Ishikawa (cell line): ENCODE measurements around the gene POLA2.

Source experiments
- CEBPB ChIP-seq: IDR thresholded peaks from 2 replicates; pipeline ENCODE4 v1.6.1; 2012
- CREB1 ChIP-seq: IDR thresholded peaks from 2 replicates; pipeline ENCODE4 v1.6.1; 2012; ENCODE audit warnings: low read depth
- EGR1 ChIP-seq: IDR thresholded peaks from 2 replicates; pipeline ENCODE4 v1.6.1; 2012
- EP300 ChIP-seq: IDR thresholded peaks from 2 replicates; pipeline ENCODE4 v1.6.1; 2012; ENCODE audit warnings: borderline replicate concordance
- FOXM1 ChIP-seq: IDR thresholded peaks from 2 replicates; pipeline ENCODE4 v1.6.1; 2012; ENCODE audit warnings: low read depth, borderline replicate concordance
- NFIC ChIP-seq: IDR thresholded peaks from 2 replicates; pipeline ENCODE4 v1.6.1; 2012
- RAD21 ChIP-seq: IDR thresholded peaks from 2 replicates; pipeline ENCODE4 v1.6.1; 2012; ENCODE audit warnings: low read depth
- REST ChIP-seq: IDR thresholded peaks from 2 replicates; pipeline ENCODE4 v1.6.1; 2012; ENCODE audit warnings: low read depth, mild to moderate bottlenecking
- TAF1 ChIP-seq: IDR thresholded peaks from 2 replicates; pipeline ENCODE4 v1.6.1; 2012; ENCODE audit warnings: low read depth, mild to moderate bottlenecking
- TCF12 ChIP-seq: IDR thresholded peaks from 2 replicates; pipeline ENCODE4 v1.6.1; 2012; ENCODE audit warnings: low read depth
- TEAD4 ChIP-seq: IDR thresholded peaks from 2 replicates; pipeline ENCODE4 v1.6.1; 2012
- YY1 ChIP-seq: IDR thresholded peaks from 2 replicates; pipeline ENCODE4 v1.6.1; 2012; ENCODE audit warnings: low read depth
- TF ChIP-seq, protein P1 (sequence below): IDR thresholded peaks from 2 replicates; pipeline ENCODE4 v1.6.1; 2012
- TF ChIP-seq, protein P2 (sequence below): IDR thresholded peaks from 2 replicates; pipeline ENCODE4 v1.6.1; 2012

DNA sequence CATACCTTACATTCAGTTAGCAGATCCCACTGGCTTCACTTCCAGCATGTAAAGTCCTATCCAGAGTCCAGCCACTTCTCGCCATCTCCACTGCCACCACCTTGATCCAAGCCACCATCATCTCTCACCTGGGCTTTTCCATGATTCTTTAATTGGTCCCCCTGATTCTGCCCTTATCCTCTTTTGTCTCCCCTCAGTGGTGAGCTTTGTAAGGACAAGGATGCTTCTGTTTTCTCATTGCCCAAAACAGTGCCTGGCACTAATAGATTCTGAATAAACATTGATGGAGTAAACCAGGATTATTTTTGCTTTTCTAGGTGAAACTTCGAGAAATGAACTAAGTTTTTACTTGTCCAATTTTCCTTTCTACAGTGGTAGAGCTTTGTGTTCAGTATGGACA, 4.4 kb downstream of the POLA2 start:
- TF ChIP-seq RAD21 (no peak), EGR1 (no peak), NFIC (no peak), TCF12 (no peak), YY1 (no peak), EP300 (no peak), TEAD4 (no peak), TAF1 (no peak), CEBPB (no peak), CREB1 (no peak), REST (no peak), FOXM1 (no peak)
- TF ChIP-seq, protein P1, sequence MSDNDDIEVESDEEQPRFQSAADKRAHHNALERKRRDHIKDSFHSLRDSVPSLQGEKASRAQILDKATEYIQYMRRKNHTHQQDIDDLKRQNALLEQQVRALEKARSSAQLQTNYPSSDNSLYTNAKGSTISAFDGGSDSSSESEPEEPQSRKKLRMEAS = no peak
- TF ChIP-seq, protein P2, sequence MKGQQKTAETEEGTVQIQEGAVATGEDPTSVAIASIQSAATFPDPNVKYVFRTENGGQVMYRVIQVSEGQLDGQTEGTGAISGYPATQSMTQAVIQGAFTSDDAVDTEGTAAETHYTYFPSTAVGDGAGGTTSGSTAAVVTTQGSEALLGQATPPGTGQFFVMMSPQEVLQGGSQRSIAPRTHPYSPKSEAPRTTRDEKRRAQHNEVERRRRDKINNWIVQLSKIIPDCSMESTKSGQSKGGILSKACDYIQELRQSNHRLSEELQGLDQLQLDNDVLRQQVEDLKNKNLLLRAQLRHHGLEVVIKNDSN = no peak
